Stimulated activated CD4-positive, alpha-beta T cell treated with anti-CD3 and anti-CD28 coated beads, Interleukin-1b, Interleukin-23, amount 100 ng/mL, for 4 hours (primary cell): ENCODE results near the gene PPBP.

Experiments
- DNase-seq, 2 donors: peaks; one replicate each; pipeline ENCODE4 v3.0.0-alpha.2; 2020; ENCODE audit warnings: low read depth in 2 of 2

PPBP gene

DNA sequence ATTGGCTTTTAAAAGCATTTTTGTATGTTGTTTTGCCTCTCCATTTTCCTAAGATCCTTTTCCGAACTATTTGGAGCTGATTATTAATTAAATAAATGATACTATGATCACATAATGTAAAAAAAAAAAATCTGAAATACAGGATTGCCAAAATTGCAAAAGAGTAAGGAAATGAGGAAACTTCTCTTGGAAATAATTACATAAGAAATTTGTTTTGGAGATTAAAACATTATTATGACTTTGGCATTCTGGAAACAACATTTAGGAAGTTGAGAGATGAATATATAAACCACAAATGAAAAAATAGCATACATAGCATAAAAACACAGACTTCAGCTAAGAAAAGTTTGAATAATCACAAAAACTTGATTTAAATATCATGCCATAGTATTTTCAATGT is 39.7 kb downstream of the PPBP start:
- no peak for DNase-seq

DNA sequence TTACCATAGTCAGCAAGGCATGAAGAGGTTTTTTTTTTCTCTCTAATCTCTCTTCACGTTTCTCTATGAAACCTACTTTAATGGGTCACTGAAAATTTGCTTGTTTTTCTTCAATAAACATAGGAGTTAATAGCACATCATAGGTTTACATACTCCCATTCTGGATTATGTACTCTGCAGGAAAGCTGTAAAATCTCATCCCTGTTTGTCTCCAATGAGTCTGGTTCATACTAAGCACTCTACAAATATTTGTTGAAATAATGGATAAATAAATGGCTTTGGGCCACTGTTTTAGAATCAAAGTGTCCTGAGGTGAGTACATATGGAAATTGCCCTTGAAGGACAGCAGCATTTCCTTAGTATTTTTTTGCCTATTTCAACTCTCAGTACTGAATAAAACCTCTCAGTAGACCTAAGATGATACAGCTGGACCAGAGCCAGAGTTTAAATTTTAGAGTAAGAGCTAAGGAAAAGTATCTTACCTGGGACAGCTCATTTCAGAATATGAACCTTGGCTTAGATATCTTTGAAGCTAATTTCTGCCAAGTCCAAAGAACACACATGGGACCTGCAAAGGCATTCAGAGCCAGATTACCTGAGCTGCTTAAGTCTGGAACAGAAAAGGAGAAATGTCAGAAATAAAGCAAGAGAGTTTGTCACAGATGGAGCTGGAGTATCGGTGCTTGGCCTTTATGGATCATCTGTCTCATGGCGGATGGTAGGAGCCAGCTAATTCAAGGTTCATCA is 40.6 kb downstream of the PPBP start:
- DNase-seq = no peak

DNA sequence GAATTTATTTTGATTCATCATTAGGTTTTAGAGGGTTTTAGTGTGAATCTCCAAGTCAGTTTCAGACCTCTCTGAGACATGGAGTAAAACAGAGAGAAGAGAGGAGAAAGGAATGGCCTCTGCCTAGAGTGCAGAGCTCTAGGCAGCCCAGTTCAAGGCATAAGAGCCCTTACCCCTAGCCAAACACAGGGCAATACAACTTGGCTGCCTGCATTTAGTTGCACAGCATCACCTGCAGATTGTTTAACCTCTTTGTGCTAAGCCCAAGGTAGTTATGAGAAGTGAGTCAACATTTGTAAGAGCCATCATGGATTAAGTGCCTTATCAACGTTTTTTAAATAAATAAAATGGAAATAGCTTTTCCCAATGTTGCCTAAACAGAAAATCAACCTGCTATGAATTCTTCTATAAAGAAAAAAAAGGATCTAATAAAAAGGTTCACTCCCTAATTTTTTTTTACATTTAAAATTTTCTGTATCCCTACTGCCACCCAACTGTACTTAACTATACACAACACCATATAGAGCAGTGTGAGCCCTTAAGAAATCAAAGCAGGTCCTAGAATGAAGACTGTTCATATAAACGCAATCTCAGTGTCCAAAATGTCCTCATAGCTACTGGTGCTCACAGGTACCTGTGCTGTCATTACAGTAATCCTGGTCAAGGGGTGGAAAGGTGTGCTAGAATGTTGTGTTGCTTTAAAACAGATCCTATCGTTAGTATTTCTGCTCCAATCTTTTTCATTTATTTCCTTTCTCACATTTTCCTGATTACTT is 42.1 kb downstream of the PPBP start:
- no peak for DNase-seq

- DNase-seq = no peak
Measured at GRCh38 chr4:73945140-73945539, 42.9 kb downstream of the PPBP start.

DNA sequence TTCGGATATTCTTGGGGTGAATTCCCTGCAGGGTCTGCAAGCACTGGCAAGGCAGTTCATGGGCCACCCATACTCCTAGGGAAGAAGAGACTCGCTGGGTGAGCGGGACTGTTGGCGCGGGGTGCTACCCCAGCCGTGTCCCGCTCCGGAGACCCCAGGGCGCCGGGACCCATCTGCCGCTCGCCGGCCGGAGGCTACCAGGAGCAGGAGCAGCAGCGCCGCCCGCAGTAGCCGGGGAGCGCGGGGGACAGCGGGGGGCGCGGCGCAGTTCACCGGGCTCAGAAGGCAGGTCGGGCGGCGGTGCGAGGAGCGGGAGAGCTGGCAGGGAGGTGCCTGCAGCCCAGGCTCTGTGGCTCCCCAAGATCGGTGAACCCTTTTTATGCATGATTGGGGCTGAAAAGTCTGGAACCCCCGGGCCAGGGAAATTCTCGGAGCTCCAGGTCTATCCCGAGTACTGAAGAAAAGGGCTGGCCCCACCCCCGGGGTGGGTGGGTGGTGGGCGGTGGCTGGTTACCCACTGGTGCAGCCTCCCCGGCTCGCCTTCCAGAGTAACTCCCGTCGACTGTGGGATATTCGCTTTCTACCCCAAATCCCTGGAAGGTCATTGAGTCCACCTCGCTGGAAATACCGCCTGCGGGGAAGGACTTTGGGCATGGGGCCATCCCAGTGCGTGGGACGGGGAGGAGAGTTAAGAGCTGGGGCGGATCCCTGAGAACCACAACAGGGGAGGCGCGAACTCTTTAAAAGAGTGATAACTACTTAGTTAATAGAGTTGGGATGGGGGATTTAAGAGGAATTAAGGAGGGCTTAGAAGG is 43.7 kb downstream of the PPBP start:
- DNase-seq = no peak

GRCh38 chr4:73943555-73943954 is 44.4 kb downstream of the PPBP start:
- no peak for DNase-seq

DNA sequence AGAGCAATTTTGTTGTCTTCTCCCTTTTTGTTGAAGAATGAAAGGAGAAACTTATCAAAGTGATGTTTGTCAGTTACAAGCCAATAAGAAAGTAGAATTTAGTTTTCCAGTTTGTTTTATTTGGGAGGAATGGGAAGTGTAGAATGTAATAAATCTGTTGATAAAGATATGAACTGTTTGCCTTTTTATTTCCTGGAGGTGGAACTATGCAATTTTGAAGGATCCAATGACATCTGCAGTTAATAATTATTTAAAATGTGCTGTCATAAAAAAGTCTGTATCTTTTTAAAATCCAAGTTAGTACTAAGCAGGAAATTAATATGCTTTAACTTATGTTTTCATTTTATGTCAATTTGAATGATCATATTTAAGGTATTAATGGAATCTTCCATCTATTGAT is 51.0 kb downstream of the PPBP start:
- no peak for DNase-seq
